ENCODE measurements around the gene PHYKPL.

Gene PHYKPL

GRCh38 chr5:178249191-178249989, 16.8 kb upstream of the PHYKPL start:
- Histone ChIP-seq H3K27me3 (ENCODE audit: control insufficient read depth, insufficient read depth, low read length, poor library complexity, severe bottlenecking) (no peaks in the 10 kb centered on the region), H3K9me3 (ENCODE audit: control insufficient read depth, low read length) (no peaks in the 10 kb centered on the region), H3K27ac (ENCODE audit: insufficient read depth, low read depth, low read length, poor library complexity, severe bottlenecking) (no peak overlapping the region), H3K4me3 (ENCODE audit: insufficient read depth, low read depth, low read length) (no peak overlapping the region), H3K36me3 (ENCODE audit: control insufficient read depth, insufficient read depth, low read length) (no peaks in the 10 kb centered on the region), H3K4me1 (ENCODE audit: control insufficient read depth, insufficient read depth, low read length) (no peaks in the 10 kb centered on the region)
- 80 to 85% methylated on average over 13 of the region's 13 CpGs for WGBS, 2 experiments

- Histone ChIP-seq H3K9me3 (ENCODE audit: control insufficient read depth, low read length) (no peaks in the 10 kb centered on the region), H3K27me3 (ENCODE audit: control insufficient read depth, insufficient read depth, low read length, poor library complexity, severe bottlenecking) (no peaks in the 10 kb centered on the region), H3K36me3 (ENCODE audit: control insufficient read depth, insufficient read depth, low read length) (no peaks in the 10 kb centered on the region), H3K27ac (ENCODE audit: insufficient read depth, low read depth, low read length, poor library complexity, severe bottlenecking) (no peak overlapping the region), H3K4me1 (ENCODE audit: control insufficient read depth, insufficient read depth, low read length) (no peaks in the 10 kb centered on the region), H3K4me3 (ENCODE audit: insufficient read depth, low read depth, low read length) (no peak overlapping the region)
- 93 to 94% methylated on average over 18 of the region's 18 CpGs for WGBS, 2 experiments
Measured at GRCh38 chr5:178248750-178249149, 16.1 kb upstream of the PHYKPL start.

DNA sequence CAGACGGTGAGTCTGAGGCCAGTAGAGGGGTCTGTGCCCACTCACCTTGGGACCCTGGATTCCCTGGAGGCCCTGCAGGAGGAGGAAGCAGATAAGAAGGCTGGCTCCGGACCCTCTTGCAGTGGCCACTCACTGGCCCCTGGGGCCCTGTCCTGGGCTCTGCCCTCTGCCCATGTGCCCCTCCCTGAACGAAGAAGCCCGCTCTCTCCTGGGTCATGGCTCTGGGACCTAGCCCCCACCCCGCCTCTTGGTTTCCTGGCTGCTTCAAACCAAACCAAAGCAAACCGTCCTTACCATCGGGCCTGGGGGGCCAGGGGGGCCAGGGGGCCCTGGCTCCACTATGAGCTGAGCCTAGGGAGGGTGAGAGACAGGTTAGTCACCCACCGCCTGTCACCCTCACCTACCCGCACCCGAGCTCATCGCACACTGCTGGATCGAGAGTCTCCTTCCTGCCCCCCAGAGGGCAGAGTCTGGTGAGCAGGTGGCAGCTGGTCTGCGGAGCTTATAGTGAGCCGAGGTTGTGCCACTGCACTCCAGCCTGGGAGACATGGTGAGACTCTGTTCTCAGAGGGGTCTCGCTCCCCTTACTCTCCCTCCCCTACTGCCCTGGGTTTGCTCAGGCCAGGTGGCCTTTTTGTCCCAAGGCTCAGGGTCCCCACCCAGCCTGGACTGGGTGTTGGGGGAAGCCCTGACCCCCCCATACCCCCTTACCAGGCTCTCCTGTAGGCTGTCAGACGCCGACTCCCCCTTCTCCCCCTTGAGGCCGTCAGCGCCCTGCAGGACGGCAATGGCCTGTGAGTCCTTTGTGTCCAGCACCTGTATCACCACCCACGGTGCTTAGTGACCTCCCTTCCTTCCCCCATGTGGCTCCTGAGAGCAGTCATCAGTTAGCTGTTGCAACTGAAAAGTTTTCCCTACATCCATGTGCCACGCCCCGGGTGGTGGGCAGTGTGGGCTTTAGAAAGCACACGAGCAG, 15.2 kb upstream of the PHYKPL start:
- H3K36me3 ChIP-seq (ENCODE audit: control insufficient read depth, insufficient read depth, low read length): no peaks in the 10 kb centered on the region
- H3K4me3 ChIP-seq (ENCODE audit: insufficient read depth, low read depth, low read length): no peak overlapping the region
- no peaks in the 10 kb centered on the region for H3K4me1 ChIP-seq (ENCODE audit: control insufficient read depth, insufficient read depth, low read length)
- 79 to 80% methylated on average over 24 of the region's 24 CpGs for WGBS, 2 experiments
- no peaks in the 10 kb centered on the region for H3K27me3 ChIP-seq (ENCODE audit: control insufficient read depth, insufficient read depth, low read length, poor library complexity, severe bottlenecking)
- H3K27ac ChIP-seq (ENCODE audit: insufficient read depth, low read depth, low read length, poor library complexity, severe bottlenecking): no peak overlapping the region
- no peaks in the 10 kb centered on the region for H3K9me3 ChIP-seq (ENCODE audit: control insufficient read depth, low read length)

DNA sequence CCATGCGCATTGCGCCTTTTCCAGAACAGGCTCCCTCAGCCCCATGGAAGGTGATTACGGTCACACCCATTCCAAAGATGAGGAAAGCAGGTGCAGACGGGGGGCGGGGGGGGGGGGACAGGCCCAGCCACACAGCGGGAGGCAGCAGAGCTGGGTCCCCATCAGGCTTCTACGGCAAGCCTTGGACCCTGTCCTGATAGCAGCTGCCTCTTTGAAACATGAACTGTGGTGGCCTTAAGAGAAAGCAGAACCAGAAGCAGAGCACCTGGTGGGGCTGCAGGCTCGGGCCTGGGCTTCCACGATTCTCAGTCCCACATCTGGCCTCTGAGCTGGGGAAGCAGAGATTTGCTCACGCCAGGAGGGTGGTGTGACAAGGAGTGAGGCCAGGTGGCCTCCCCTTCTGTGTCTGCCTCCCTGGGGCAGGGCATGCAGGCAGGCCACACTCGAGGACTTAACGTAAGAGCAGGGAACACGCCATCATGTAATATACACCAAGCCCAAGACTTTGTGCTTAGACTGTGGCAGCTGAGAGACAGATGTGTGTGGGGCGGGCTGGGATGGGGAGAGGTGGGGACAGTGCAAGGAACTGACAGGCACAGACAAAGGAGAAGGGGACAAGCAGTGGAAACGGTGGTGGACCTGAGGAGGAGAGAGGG, 14.2 kb upstream of the PHYKPL start:
- no peaks in the 10 kb centered on the region for H3K36me3 ChIP-seq (ENCODE audit: control insufficient read depth, insufficient read depth, low read length)
- H3K27me3 ChIP-seq (ENCODE audit: control insufficient read depth, insufficient read depth, low read length, poor library complexity, severe bottlenecking): no peaks in the 10 kb centered on the region
- H3K4me1 ChIP-seq (ENCODE audit: control insufficient read depth, insufficient read depth, low read length): no peaks in the 10 kb centered on the region
- WGBS, 2 experiments: 90 to 92% methylated on average over 15 of the region's 15 CpGs
- H3K27ac ChIP-seq (ENCODE audit: insufficient read depth, low read depth, low read length, poor library complexity, severe bottlenecking): no peak overlapping the region
- no peak overlapping the region for H3K4me3 ChIP-seq (ENCODE audit: insufficient read depth, low read depth, low read length)
- no peaks in the 10 kb centered on the region for H3K9me3 ChIP-seq (ENCODE audit: control insufficient read depth, low read length)

- Histone ChIP-seq H3K36me3 (ENCODE audit: control insufficient read depth, insufficient read depth, low read length) (no peaks in the 10 kb centered on the region), H3K27me3 (ENCODE audit: control insufficient read depth, insufficient read depth, low read length, poor library complexity, severe bottlenecking) (no peaks in the 10 kb centered on the region), H3K9me3 (ENCODE audit: control insufficient read depth, low read length) (no peaks in the 10 kb centered on the region), H3K4me1 (ENCODE audit: control insufficient read depth, insufficient read depth, low read length) (no peaks in the 10 kb centered on the region), H3K27ac (ENCODE audit: insufficient read depth, low read depth, low read length, poor library complexity, severe bottlenecking) (no peak overlapping the region), H3K4me3 (ENCODE audit: insufficient read depth, low read depth, low read length) (no peak overlapping the region)
- 83 to 85% methylated on average over 2 of the region's 2 CpGs for WGBS, 2 experiments
Measured at GRCh38 chr5:178245389-178245788, 12.8 kb upstream of the PHYKPL start.

- Histone ChIP-seq H3K27me3 (ENCODE audit: control insufficient read depth, insufficient read depth, low read length, poor library complexity, severe bottlenecking) (no peaks in the 10 kb centered on the region), H3K4me3 (ENCODE audit: insufficient read depth, low read depth, low read length) (no peak overlapping the region), H3K27ac (ENCODE audit: insufficient read depth, low read depth, low read length, poor library complexity, severe bottlenecking) (no peak overlapping the region), H3K4me1 (ENCODE audit: control insufficient read depth, insufficient read depth, low read length) (no peaks in the 10 kb centered on the region), H3K36me3 (ENCODE audit: control insufficient read depth, insufficient read depth, low read length) (no peaks in the 10 kb centered on the region), H3K9me3 (ENCODE audit: control insufficient read depth, low read length) (no peaks in the 10 kb centered on the region)
- WGBS, 2 experiments: 75 to 89% methylated on average over 2 of the region's 2 CpGs
Measured at GRCh38 chr5:178244576-178244975, 12.0 kb upstream of the PHYKPL start.

- H3K36me3 ChIP-seq (ENCODE audit: control insufficient read depth, insufficient read depth, low read length): no peaks in the 10 kb centered on the region
- H3K9me3 ChIP-seq (ENCODE audit: control insufficient read depth, low read length): no peaks in the 10 kb centered on the region
- 91 to 93% methylated on average over 10 of the region's 10 CpGs for WGBS, 2 experiments
- H3K27ac ChIP-seq (ENCODE audit: insufficient read depth, low read depth, low read length, poor library complexity, severe bottlenecking): no peak overlapping the region
- no peaks in the 10 kb centered on the region for H3K4me1 ChIP-seq (ENCODE audit: control insufficient read depth, insufficient read depth, low read length)
- H3K4me3 ChIP-seq (ENCODE audit: insufficient read depth, low read depth, low read length): no peak overlapping the region
- H3K27me3 ChIP-seq (ENCODE audit: control insufficient read depth, insufficient read depth, low read length, poor library complexity, severe bottlenecking): no peaks in the 10 kb centered on the region
Measured at GRCh38 chr5:178242416-178242815, 9.8 kb upstream of the PHYKPL start.

GRCh38 chr5:178241688-178242231, 9.2 kb upstream of the PHYKPL start:
- WGBS, 2 experiments: 94% methylated on average over 15 of the region's 15 CpGs
- no peak overlapping the region for H3K4me3 ChIP-seq (ENCODE audit: insufficient read depth, low read depth, low read length)

DNA sequence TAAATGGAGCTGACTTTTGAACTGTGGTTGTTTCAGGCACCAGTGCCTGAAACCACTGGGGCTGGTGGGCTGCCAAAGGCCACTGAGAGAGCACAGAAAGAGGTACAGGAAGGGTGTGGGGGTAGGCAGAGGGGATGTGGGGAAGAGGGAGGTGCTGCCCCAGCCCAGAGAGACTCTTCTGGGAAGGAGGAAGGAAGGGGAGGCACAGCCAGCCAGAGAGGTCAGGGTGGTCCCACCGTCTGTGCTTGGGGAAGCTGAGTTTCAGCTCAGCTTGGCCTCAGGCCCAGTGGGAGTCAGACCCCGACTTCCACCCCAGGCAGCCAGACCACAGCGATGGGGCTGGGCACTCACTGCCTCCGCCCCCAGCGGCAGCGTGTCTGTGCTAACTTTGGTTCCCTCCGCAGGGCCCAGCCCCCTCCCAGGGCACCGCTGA, 8.6 kb upstream of the PHYKPL start:
- no peak overlapping the region for H3K4me3 ChIP-seq (ENCODE audit: insufficient read depth, low read depth, low read length)
- H3K27ac ChIP-seq (ENCODE audit: insufficient read depth, low read depth, low read length, poor library complexity, severe bottlenecking): no peak overlapping the region
- H3K4me1 ChIP-seq (ENCODE audit: control insufficient read depth, insufficient read depth, low read length): no peaks in the 10 kb centered on the region
- WGBS, 2 experiments: 84 to 89% methylated on average over 8 of the region's 8 CpGs
- no peaks in the 10 kb centered on the region for H3K27me3 ChIP-seq (ENCODE audit: control insufficient read depth, insufficient read depth, low read length, poor library complexity, severe bottlenecking)
- no peaks in the 10 kb centered on the region for H3K9me3 ChIP-seq (ENCODE audit: control insufficient read depth, low read length)
- H3K36me3 ChIP-seq (ENCODE audit: control insufficient read depth, insufficient read depth, low read length): no peaks in the 10 kb centered on the region

More at GRCh38 chr5:178241688-178242231, 9.2 kb upstream of the PHYKPL start:
- Histone ChIP-seq H3K27me3 (ENCODE audit: control insufficient read depth, insufficient read depth, low read length, poor library complexity, severe bottlenecking) (no peaks in the 10 kb centered on the region), H3K9me3 (ENCODE audit: control insufficient read depth, low read length) (no peaks in the 10 kb centered on the region), H3K36me3 (ENCODE audit: control insufficient read depth, insufficient read depth, low read length) (no peaks in the 10 kb centered on the region), H3K27ac (ENCODE audit: insufficient read depth, low read depth, low read length, poor library complexity, severe bottlenecking) (no peak overlapping the region), H3K4me1 (ENCODE audit: control insufficient read depth, insufficient read depth, low read length) (no peaks in the 10 kb centered on the region)
